DMS79 treated with DMSO at 0.1 percent for 48 hours (cell line): Measurements from ENCODE around the gene PKD1L1.

Source experiments
- DNase-seq: peaks from one replicate; lab custom pipeline; 2025; lab: John Stamatoyannopoulos, UW

PKD1L1 gene

DNA sequence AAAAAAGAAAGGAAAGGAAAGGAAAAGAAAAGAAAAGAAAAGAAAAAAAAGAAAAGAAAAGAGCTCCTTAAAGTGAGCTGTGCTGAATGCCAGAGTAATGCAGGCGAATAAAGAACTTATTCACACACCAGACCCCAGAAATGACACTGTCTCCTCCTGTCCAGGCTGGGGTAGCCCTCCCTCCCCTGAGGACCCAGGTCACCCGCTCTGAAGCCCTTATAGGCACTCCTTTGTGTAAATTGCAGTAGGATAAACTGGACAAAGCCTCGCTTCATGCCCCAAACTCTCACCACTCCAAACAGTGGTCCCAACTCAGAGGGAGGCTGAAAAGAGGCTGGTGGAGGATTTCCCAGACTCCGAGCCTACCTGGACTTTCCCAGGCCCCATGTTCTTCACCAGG lies 46.3 kb downstream of the PKD1L1 start:
- DNase-seq: no peak

DNA sequence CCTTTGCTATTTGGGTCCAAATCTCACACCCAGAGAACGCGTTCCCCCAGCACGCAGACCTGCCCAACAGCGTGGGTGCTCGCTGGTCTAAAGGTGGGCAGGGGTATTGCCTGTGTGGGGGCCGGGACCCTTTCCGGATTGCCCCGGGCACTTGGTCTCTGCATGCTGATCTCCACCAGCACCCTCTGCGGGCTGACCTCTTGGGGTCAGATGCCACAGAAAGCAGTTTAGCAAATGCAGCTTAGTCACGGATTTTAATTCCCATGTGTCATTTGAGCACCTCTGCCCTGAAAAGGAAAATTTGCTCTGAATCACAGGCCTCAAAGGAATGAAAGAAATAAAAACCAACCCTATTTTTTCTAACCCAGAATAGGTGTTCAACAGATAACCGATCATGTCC lies 46.7 kb downstream of the PKD1L1 start:
- no peak for DNase-seq

DNA sequence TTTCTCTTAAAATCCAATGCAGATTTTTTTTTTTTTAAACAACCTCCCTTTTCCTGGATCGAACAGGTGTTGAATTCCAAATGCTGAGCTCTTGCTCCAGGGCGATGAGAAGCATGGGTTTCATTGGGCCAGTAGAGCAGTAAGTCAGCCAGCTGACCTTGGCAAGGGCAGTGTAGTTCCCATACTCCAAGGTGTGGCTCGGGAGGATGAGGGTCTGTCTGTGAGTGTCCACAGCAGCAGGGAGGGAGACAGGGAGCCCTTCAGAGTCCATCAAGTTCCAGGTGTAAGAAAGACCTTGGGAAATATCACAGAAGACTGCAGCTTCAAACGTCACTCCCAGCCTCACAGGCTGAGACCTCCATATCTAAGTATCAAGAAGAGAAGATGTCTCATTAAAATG lies 50.4 kb downstream of the PKD1L1 start:
- no peak for DNase-seq

DNA sequence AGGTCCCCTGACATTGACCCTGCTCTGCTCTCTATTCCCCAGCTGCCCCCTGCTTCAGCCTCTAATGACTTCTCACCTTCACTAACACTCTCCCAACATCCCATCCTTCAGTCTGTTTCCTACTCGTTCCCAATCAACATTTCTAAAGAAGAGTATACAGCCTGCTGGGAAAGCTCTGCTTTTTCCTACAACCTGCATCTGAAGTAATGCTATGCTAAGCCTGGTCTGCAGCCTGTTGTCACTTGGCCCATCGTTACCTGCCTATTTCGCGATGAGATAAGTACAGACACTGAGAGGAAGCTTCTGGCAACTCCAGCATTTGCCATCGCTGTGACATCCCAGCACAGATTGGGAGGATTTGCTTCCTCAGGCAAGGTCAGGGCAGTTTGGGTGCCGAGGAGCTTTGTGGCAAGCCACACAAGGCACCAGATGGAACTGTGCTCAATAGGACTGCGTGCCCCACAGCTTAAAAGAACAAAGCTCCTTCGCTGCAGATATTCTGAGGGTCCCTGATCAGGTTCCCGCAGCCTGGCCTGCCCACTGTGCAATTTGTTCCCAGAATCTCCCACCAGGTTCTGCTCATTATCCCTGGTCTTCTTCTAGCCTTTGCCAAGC lies 51.4 kb downstream of the PKD1L1 start:
- no peak for DNase-seq

DNA sequence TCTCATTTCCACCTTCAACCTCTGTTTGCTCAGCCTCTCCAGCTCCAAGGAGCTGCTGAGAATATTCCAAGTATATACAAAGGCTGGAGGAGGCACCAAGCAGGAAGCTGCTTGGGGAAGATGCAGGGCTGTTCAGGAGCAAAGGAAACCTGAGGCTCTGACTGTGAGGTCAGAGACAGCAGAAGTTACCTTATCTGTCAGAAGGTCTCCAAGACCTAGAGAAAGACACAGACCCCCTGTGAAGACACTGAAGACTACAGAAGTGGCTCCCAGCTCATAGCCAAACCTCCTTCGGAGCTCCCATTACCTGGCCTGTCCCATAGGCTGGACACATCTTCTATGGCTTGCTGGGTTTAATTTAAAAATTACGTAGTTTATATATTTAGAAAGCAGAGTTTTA lies 53.2 kb downstream of the PKD1L1 start:
- no peak for DNase-seq

DNA sequence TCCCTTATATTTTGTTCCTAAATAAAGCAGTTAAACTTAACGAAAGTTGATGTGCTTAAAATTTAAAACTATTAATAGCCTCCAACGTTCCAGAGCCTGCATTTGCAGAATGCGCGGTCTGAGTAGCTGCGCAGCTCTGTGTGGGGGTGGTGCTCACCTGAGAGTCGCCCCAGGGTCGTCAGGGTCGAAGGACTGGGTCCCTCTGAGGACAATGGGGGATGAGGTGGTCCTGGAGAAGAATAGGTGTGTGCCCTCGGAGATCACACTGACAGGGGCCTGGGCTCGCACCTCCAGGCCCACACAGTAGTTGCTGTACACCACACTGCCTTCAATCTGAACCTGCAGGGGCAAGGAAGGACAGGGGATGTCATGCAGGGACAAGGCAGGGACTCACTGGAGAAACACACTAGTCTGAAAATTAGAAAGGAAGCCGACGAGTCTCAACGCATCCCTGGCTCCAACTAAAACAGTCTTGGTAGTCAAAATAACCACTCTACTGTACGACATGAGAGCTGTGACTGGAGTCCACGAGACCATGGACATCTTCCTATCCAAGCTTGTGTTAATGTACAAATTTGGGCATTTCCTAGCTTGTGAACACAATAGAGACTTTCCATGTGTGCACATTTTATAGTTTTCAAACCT lies 54.4 kb downstream of the PKD1L1 start:
- DNase-seq: no peak

DNA sequence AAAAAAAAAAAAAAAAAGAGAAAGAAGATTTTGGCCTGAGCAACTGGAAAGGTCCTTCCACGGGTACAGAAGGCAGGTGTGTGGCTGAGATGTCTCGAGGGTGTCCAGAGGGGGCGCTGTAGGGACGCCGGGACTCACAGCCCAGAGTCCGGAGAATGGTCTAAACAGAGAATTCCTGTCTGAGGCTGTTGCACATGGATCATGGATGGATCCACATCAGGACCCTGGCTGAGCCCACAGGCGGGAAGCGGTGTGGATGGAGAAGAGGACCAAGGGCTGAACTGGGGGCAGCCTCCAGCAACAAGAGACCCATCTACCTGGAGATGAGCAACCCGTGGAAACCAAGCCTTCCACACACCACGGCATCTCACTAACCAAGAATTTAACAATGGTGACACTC lies 55.0 kb downstream of the PKD1L1 start:
- no peak for DNase-seq

DNA sequence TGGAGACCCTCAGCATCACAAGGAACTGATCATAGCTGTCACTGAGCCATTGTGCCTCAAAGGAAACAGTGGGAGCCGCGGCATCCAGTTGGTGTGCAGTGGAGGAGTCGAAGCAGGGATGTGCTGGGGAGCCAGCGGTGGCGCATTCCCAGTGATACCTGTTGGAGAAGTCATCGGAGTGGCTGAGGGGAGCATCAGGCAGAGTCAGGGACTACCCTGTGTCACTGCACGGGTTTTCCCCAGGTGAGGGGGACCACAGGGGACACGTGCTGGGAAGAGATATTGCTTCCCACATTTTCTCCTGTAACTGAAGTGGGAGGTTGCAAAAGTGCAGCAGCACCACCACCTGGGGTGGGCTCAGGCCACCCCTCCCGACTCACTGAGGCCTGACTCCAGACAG lies 57.7 kb downstream of the PKD1L1 start:
- no peak for DNase-seq

DNA sequence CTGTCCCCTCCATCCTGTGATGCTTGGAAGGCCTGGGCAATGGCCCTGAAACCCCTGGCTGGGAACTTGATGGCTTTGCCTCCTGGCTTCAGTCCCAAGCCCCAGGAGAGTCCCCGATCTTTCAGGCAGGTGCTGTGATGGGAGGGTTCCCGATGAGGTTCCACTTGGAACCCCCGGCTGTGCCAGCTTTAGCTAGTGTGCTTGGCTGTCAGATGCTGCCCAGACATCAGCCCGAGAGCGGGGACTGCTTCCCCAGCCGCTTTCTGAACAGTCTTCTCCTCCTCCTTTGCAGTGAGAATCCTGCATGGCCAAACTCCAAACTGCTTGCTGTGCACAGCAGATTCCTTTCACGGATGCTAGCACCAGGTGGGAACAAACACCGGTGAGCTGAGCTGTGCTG lies 58.1 kb downstream of the PKD1L1 start:
- DNase-seq: no peak

DNA sequence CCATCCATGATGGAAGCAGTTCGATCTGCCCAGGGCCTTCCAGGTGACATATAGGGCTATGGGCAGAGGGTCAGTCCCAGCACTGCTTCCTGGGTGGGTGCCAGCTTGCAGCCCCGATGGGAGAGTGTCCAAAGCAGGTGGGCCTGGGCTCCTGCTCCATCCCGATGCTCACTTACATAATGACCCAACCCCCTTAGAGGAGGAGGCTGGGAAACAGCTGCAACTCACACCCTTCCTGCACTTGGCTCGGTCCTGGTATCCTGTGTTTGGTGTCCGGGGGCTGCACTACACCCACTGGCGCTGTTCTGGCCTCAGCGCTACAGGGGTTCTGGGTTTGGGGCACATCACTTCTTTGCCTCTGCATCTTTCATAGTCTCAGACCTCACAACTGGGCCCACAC lies 58.5 kb downstream of the PKD1L1 start:
- no peak for DNase-seq

DNA sequence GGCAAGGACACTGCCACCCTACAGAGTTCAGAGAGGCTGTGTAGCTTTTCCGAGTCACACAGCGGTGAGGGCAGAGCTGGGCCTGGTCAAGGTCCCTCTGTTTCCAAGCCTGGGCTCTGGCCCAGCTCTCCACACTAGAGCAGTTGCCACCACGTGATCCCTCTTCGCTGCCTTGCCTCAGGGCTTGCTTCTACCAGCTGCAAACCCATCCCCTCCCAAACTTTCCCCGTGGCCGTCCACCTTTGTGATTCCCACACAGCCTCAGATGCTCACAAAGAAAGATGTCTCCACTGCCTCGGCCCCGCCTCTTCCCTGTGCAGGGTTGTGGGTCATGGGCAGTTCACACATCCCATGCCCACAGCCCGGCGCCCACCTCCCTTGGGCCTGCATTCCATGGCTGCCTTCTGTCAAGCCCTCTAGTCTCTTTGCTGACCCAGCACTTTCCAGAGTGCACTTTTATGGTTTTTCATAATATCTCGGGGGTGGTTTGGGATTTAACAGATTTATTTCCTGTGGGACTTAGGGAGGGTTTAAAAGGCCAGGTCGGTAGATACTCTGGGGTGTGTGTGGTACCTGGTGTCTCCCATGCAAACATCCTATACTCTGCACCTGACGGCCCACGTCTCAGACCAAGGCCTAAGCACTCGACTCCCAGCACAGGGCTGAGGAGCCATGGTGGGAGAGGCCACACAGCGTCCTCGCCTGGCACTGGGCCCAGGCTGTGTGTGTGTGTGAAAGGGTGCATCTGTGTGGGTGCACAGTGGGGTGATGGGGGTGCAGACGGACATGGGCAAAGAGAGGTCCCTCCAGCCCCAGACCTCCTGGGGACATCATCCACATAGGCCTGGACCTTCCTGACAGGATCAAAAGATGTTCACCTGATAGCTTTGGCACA lies 59.6 kb downstream of the PKD1L1 start:
- DNase-seq: no peak

DNA sequence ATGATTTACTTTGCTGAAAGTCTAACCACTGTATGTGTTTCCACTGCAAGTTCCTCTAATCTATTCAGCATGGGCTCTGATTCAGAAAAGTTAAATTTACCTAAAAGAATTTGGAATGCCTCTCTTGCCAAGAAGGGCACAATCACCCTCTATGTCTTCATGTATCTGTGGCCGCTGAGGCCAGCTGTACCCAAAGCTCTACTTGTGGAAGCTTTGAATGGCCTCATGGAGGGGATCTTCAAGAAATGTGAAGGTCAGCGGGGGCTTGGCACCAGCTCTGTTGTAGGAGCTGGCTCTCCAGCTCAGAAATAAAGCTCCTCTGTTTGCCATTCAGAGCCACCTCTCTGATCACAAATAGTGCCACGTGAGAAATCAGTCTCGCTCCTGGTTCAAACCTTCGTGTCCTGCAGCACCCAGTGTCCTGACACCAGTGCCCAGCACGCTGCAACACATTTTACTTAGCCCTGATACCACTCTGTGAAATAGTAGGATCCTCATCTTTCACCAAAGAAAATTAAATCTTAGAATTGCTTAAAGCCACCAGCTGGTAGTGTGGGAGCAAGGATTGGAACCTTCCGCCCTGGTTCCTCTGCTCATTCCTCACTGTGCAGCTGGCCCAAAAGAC lies 61.1 kb downstream of the PKD1L1 start:
- DNase-seq: no peak

DNA sequence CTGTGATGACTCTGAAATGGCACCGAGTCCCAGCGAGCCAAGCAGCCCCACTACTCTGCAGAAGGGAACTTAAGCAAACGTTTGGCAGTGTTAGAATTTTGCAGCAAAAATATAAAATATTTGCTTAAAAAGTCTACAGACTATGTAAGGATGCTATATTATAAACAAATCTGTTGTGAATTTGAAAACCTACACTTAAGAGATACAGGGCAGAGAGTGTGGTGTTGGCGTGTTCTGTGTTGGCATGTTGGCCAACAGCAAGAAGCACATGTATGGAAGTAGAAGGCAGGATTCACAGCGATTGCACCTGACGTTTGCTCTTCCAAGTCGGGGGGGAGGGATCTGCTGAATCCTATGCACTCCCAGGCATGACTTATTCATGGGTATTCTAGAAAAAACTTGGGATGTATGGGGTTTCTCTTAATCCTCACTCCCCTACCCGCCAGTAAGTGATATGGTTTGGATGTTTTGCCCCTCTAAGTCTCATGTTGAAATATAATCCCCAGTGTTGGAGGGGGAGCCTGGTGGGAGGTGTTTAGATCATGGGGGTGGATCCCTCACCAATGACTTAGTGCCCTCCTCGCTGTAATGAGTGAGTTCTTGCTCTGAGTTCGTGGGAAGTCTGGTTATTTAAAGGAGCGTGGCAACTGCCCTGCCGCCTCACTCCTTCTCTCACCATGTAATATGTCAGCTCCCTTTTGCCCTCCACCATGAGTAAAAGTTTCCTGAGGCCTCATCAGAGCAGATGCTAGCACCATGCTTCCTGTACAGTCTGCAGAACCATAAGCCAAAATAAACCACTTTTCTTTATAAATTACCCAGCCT lies 62.1 kb downstream of the PKD1L1 start:
- no peak for DNase-seq

DNA sequence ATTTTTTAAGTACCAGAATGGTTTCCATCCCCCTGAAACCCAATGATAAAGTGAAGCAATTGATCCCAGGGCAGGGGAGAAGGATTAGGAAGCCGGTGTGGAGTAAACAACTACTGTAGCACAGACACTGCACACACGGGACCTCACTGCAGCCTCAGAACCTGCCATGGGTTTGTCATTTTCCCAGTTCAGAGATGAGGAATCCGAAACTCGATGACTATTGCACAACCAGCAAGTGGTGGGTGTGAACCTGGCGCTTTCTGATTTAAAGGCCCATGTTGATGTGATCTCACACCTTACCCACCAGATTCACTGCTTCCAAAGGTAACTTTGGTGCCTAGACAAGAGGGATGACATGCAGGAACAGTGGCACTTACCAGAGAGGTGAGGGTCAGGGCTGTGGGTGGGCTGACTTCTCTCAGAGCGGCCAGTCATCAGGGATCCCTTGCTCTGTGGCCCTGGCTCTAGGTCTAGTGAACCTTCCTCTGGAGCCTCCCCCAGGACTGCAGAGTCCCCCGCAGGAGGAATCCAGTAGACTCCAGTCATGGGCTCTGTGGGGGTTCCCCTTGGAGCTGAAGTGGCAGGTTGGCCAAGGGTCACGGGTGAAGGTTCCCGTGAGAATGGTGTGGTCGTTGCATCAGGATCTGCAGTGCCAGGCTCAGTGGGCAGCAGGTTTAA lies 62.8 kb downstream of the PKD1L1 start:
- no peak for DNase-seq

DNA sequence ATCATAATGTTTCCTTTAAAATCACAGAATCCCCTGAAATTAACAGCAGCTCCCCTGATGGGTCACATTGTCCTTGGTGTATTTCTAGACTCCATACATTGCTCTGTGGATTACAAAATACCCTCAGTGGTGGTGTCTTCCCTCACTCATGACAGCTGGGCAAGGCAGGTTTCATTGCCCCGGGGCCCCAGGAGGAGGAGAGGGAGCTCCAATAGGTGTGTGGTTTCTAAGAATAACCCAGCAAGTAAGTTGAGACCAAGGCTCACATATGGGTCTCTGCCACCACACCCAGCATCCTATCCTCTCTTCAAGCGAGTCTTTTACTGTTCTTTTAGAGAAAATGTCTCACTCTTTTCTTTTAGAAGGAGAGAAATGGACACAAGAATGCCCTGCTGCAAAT lies 63.6 kb downstream of the PKD1L1 start:
- no peak for DNase-seq

DNA sequence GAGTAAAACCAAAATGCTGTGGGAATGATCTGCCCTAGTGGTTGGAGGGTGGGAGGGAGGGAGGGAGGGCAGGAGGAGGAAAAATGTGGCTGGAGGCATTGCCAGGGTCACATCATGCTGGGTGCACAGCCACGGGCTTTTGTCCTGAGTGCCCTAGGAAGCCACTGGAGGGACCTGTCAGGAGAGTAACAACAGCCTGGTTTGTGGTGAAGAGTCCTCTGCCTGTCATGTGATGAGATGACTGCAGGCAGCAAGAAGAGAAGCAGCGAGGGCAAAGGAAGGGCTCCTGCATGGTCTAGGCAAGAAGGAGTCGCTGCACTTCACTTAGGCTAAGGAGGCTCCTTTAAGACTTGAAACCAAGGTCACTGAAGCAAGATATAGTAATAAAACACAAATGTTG lies 65.6 kb downstream of the PKD1L1 start:
- no peak for DNase-seq

DNA sequence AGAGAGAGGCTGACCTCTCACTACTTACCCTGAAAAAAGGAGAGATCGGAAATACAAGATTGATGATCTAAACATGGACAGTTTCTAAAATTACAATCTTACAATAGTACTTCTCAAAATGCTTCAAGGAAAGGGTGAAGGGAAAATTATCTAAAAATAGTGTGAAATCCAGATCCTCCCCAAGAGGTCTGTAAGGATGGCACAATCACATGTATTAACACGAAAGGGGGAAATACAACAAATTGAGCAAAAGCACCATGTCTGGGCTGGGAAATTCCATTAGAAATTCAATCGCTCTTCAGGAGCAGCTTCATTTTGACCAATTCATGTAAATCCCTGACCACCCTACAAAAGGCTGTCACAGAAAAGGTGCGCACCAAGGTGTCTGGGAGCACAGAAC lies 67.0 kb downstream of the PKD1L1 start:
- DNase-seq: no peak

DNA sequence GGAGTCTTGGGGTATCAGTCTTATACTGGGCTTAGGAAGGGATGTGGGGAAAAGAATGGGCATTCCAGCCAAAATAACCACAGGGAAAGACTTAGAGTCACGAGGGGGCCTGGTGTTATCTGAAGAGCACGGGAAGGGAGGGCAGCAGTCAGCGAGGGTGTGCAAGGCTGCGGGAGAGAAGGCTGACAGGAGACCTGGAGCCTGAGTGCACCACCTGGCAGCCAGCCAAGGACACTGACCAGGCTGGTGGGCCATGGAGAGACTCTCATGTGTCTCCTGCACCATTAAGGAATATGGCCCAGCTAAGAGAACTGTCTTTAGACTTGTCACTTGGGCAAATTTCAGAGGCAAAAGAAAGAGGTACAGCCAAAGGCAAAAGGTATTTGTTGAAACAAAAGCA lies 69.6 kb downstream of the PKD1L1 start:
- DNase-seq: no peak

DNA sequence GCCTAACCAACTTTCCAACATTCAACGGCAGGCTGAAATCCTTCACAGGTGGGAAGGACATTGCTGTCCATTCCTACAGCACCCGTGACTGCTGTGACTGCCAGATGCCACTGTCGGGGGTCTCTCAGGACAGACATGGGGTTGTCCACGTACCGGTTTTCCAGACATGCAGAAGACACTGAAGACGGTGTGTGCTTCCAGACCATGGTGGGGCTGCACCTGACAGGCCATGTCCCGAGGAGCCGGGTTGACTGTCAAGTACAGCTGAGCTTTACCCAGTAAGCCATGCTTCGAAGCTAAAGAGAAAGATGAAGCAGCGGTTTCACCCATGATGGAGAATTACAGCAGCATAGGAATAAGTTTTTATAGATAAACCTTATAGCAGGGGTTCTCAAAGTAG lies 70.9 kb downstream of the PKD1L1 start:
- DNase-seq: no peak

DNA sequence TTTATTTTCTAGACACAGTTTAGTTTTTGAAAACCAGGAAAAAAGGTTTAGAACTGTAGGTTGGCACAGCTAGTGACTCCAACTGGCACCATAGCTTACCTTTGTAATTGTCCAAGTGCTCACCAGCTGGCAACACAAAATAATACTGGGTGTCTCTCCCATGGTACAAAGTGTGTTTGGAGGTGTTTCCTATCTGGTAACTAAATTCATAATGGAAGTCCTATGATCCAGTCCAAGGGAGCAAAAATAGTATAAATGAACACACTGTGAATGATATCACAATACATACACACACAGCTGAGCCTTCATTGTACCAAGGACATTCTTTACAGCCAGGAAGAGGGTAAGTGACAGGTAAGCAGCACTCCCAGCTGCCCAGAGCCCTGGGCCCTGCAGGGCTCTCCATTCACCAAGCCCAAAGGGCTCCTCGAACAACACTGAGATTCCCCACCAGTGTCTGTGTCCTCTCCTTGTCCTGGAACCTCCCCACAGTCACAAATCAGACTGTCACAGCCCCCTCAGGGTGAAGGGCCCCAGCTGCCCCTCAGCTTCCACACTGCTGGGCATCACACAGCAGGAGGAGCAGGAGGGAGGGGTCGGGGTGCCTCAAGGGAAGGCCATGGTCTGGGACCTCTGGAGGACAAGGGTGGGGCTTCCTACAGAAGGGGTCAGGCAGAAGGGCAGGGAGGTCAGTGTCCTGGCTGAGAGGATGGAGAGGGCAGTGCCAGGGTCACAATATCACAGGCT lies 72.1 kb downstream of the PKD1L1 start:
- DNase-seq: no peak

DNA sequence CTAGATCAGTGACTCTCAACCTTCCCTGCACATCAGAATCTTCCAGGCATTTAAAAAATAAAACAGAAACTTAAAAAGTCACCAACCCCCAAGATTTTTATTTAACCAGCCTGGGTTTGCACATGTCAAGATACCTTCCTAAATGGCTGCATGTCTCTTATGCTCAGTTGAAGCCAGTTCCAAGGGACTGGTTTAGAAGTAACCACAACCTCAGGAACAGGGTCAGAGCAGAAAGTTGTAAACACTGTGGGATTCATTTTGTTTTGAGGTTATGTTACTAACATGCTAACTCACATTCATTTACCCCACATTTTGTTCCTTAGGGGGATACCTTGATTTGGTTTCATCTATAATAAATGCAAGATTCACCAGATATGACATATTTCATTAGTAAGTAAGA lies 72.9 kb downstream of the PKD1L1 start:
- DNase-seq: no peak
